T-cell (primary cell): ENCODE data around the gene ULK1. TPM values are rescaled to one million over a fixed set of nuclear protein-coding genes. Genes with fewer than 3 reads are reported as not detected.
"Not testable (repeated sequence)": the region's sequence is repeated elsewhere in the genome, so short reads cannot be mapped to it uniquely, and the experiment has no call there.

Experiments
- ATAC-seq, 4 experiments: fragments of 200-7000 bp in 3 of 4; fragments of 150-1000 bp in 1 of 4; cut with Tn5 transposase; replicated peaks in 1 of 4; 1 replicate in 3 of 4; 2 replicates in 1 of 4; pipeline ENCODE4 v1.10.0; 2021; ENCODE audit warnings: moderate library complexity in 3 of 4, mild to moderate bottlenecking in 2 of 4, moderate number of reproducible peaks in 1 of 4
- CTCF ChIA-PET, 2 donors: fragments of 300-600 bp; sonication (Branson Sonifier 250); formaldehyde crosslinking; loops; one replicate each; lab custom pipeline; 2022; ENCODE audit warnings: antibody characterized with exemption in 2 of 2; lab: Charles Lee
- POLR2A ChIA-PET, 2 donors: fragments of 300-600 bp; sonication (Branson Sonifier 250); formaldehyde crosslinking; loops; one replicate each; lab custom pipeline; 2022; ENCODE audit warnings: antibody characterized with exemption in 2 of 2; lab: Charles Lee
- DNase-seq, 35 experiments: peaks; one replicate each; pipeline versions ENCODE4 v3.0.0 to v3.0.0-alpha.2; 2013 to 2023
- H3K27ac ChIP-seq: one replicate; pipeline ENCODE4 v1.5.1; 2013; ENCODE audit warnings: low read length
- H3K27me3 ChIP-seq, 2 experiments: replicated peaks in 1 of 2; 1 replicate in 1 of 2; 2 replicates in 1 of 2; pipeline versions ENCODE4 v1.6.1 to v1.7.0; 2013; ENCODE audit warnings: low read length in 1 of 2, mixed read lengths in 1 of 2; ENCODE audit not compliant: control insufficient read depth in 2 of 2, insufficient read depth in 2 of 2; ENCODE audit errors: extremely low read depth in 1 of 2
- H3K36me3 ChIP-seq, 2 donors: 1 replicate in 1 of 2; 2 replicates in 1 of 2; pipeline versions ENCODE4 v1.6.1 to v1.7.0; 2013; ENCODE audit warnings: low read length in 1 of 2; ENCODE audit not compliant: control insufficient read depth in 2 of 2, insufficient read depth in 1 of 2; ENCODE audit errors: extremely low read depth in 1 of 2
- H3K4me1 ChIP-seq, 2 experiments: 1 replicate in 1 of 2; 2 replicates in 1 of 2; pipeline versions ENCODE4 v1.6.1 to v1.7.0; 2013; ENCODE audit warnings: low read length in 2 of 2, mixed read lengths in 1 of 2; ENCODE audit not compliant: insufficient read depth in 2 of 2, control insufficient read depth in 1 of 2; ENCODE audit errors: extremely low read depth in 1 of 2
- H3K4me3 ChIP-seq, 2 donors: 1 replicate in 1 of 2; 2 replicates in 1 of 2; pipeline versions ENCODE4 v1.5.1 to v1.7.0; 2013; ENCODE audit warnings: mild to moderate bottlenecking in 2 of 2, low read length in 1 of 2, moderate library complexity in 1 of 2; ENCODE audit not compliant: control insufficient read depth in 1 of 2; ENCODE audit errors: extremely low read depth in 1 of 2
- H3K9me3 ChIP-seq: 2 replicates; pipeline ENCODE4 v1.7.0; 2013
- H3K27ac Mint-ChIP-seq, 2 donors: one replicate each; pipeline ENCODE4 v1.8.0; 2020 to 2021; ENCODE audit warnings: mild to moderate bottlenecking in 2 of 2, mixed read lengths in 2 of 2
- H3K27me3 Mint-ChIP-seq, 2 donors: one replicate each; pipeline ENCODE4 v1.8.0; 2021 to 2022; ENCODE audit warnings: mixed read lengths in 2 of 2
- H3K36me3 Mint-ChIP-seq: one replicate; pipeline ENCODE4 v1.8.0; 2021; ENCODE audit warnings: mixed read lengths
- H3K4me1 Mint-ChIP-seq, 3 donors: one replicate each; pipeline ENCODE4 v1.8.0; 2020 to 2022; ENCODE audit warnings: mixed read lengths in 3 of 3, mild to moderate bottlenecking in 1 of 3
- H3K4me3 Mint-ChIP-seq, 3 donors: one replicate each; pipeline ENCODE4 v1.8.0; 2020 to 2022; ENCODE audit warnings: mild to moderate bottlenecking in 3 of 3, mixed read lengths in 3 of 3, moderate library complexity in 3 of 3
- H3K9me3 Mint-ChIP-seq, 3 donors: one replicate each; pipeline ENCODE4 v1.8.0; 2020 to 2022; ENCODE audit warnings: mixed read lengths in 3 of 3
- WGBS: methylation state at CpG from one replicate; pipeline ENCODE4 v1.1.5; 2013; ENCODE audit warnings: missing lambda C conversion rate; ENCODE audit not compliant: insufficient coverage; 5-methylcytosine and 5-hydroxymethylcytosine counted together
- total RNA-seq, 35 experiments: library from RNA in 6 of 35; stranded (reverse) in 6 of 35; fragments of 120-200 nt in 1 of 35; gene quantifications; one replicate each; pipeline versions ENCODE4 v1.2.1 to v1.2.4 and lab custom pipeline; 2013 to 2026

Gene ULK1
- total RNA-seq, 5 donors from 2014 or later (not counting 1 experiment from before 2014, with no cell fraction given): 53.3 to 89.6 (median 57.8) TPM

- H3K27ac ChIP-seq: no peak overlapping the region
- peaks cover 0 to 19% of the 10 kb centered on the region in 2 experiments for H3K27me3 ChIP-seq
- H3K4me1 ChIP-seq: no peaks in the 10 kb centered on the region
- Mint-ChIP-seq H3K27me3 (peaks cover 4 to 6% of the 10 kb centered on the region in 2 donors), H3K36me3 (no peaks in the 10 kb centered on the region), H3K4me1 (no peaks in the 10 kb centered on the region), H3K4me3 (no peak overlapping the region), H3K9me3 (peaks cover 0 to 7% (median 7%) of the 10 kb centered on the region in 3 donors), H3K27ac (no peak overlapping the region)
- H3K36me3 ChIP-seq: no peaks in the 10 kb centered on the region
- ChIA-PET CTCF (no interaction called here), POLR2A (no interaction called here)
- DNase-seq (no peak), ATAC-seq (no peak)
- WGBS: 83% methylated on average over 1 of the region's 7 CpGs
- no peak overlapping the region for H3K4me3 ChIP-seq
- no peaks in the 10 kb centered on the region for H3K9me3 ChIP-seq
These were observed 8.8 kb upstream of the ULK1 start for GRCh38 chr12:131885543-131886057.

GRCh38 chr12:131891722-131892121 lies 2.7 kb upstream of the ULK1 start:
- ATAC-seq, H3K27me3 Mint-ChIP-seq, CTCF ChIA-PET, H3K4me3 Mint-ChIP-seq, H3K4me1 Mint-ChIP-seq, DNase-seq, H3K36me3 Mint-ChIP-seq, H3K27ac ChIP-seq, H3K4me3 ChIP-seq, H3K27ac Mint-ChIP-seq, POLR2A ChIA-PET, H3K27me3 ChIP-seq, H3K9me3 Mint-ChIP-seq, H3K9me3 ChIP-seq, H3K36me3 ChIP-seq: not testable (repeated sequence)
- WGBS: no CpG with 5 or more reads among the region's 8 CpGs
- H3K4me1 ChIP-seq: peaks cover 7 to 17% of the 10 kb centered on the region in 2 experiments

GRCh38 chr12:131892711-131893604 lies 1.5 kb upstream of the ULK1 start:
- DNase-seq (peak in 1 of 35 experiments; percentile 16), ATAC-seq (no peak)
- H3K27me3 ChIP-seq: no peaks in the 10 kb centered on the region
- H3K36me3 ChIP-seq: no peaks in the 10 kb centered on the region
- H3K4me3 ChIP-seq: no peak overlapping the region
- peaks cover 14 to 17% (median 15%) of the 10 kb centered on the region in 3 donors for H3K4me1 Mint-ChIP-seq
- H3K27ac ChIP-seq: no peak overlapping the region
- H3K4me1 ChIP-seq: peaks cover 9 to 24% of the 10 kb centered on the region in 2 experiments
- H3K27ac Mint-ChIP-seq: no peak overlapping the region
- no peaks in the 10 kb centered on the region for H3K9me3 Mint-ChIP-seq
- ChIA-PET CTCF (no interaction called here), POLR2A (interaction anchor here in 1 of 2 donors (0.6 kb wide), 1 partner anchor 56 kb away, joined by 3 read pairs; no protein-coding TSS in a partner anchor)
- no peaks in the 10 kb centered on the region for H3K27me3 Mint-ChIP-seq
- no peaks in the 10 kb centered on the region for H3K36me3 Mint-ChIP-seq
- WGBS: 83% methylated on average over 23 of the region's 26 CpGs
- no peaks in the 10 kb centered on the region for H3K9me3 ChIP-seq
- H3K4me3 Mint-ChIP-seq: peak overlapping the region; percentile 48 to 88 (median 66)

GRCh38 chr12:131893605-131894312 lies 663 bp upstream of the ULK1 start:
- no peaks in the 10 kb centered on the region for H3K9me3 ChIP-seq
- H3K36me3 Mint-ChIP-seq: no peaks in the 10 kb centered on the region
- peak overlapping the region; percentile 29 for H3K27ac ChIP-seq
- peak overlapping the region; percentile 61 to 78 for H3K27ac Mint-ChIP-seq
- no peak for ATAC-seq
- H3K27me3 ChIP-seq: no peaks in the 10 kb centered on the region
- peak overlapping the region in 1 of 2 donors; percentile 7 for H3K4me3 ChIP-seq
- peak in 1 of 35 experiments; percentile 32 for DNase-seq
- ChIA-PET POLR2A (interaction anchor here in 1 of 2 donors (0.6 kb wide), 1 partner anchor 55 kb away, joined by 3 read pairs; no protein-coding TSS in a partner anchor), CTCF (no interaction called here)
- H3K27me3 Mint-ChIP-seq: no peaks in the 10 kb centered on the region
- no peaks in the 10 kb centered on the region for H3K36me3 ChIP-seq
- peaks cover 14 to 23% (median 19%) of the 10 kb centered on the region in 3 donors for H3K4me1 Mint-ChIP-seq
- H3K4me1 ChIP-seq: peaks cover 9 to 24% of the 10 kb centered on the region in 2 experiments
- no peaks in the 10 kb centered on the region for H3K9me3 Mint-ChIP-seq
- peak overlapping the region; percentile 48 to 88 (median 66) for H3K4me3 Mint-ChIP-seq
- 86% methylated on average over 7 of the region's 19 CpGs for WGBS

- peak overlapping the region; percentile 15 for H3K27ac ChIP-seq
- Mint-ChIP-seq H3K36me3 (no peaks in the 10 kb centered on the region), H3K27me3 (no peaks in the 10 kb centered on the region), H3K27ac (peak overlapping the region; percentile 77 to 82), H3K4me1 (peaks cover 17 to 24% (median 20%) of the 10 kb centered on the region in 3 donors), H3K4me3 (peak overlapping the region; percentile 81 to 88 (median 87)), H3K9me3 (no peaks in the 10 kb centered on the region)
- ATAC-seq: no peak
- no peaks in the 10 kb centered on the region for H3K36me3 ChIP-seq
- peak overlapping the region; percentile 61 to 69 for H3K4me3 ChIP-seq
- CTCF ChIA-PET: no interaction called here
- 3% methylated on average over 35 of the region's 54 CpGs for WGBS
- no peaks in the 10 kb centered on the region for H3K27me3 ChIP-seq
- peak in 2 of 35 experiments; percentile 7 to 25 for DNase-seq
- H3K4me1 ChIP-seq: peaks cover 9 to 24% of the 10 kb centered on the region in 2 experiments
- H3K9me3 ChIP-seq: no peaks in the 10 kb centered on the region
- POLR2A ChIA-PET: no interaction called here
These were observed 688 bp downstream of the ULK1 start for GRCh38 chr12:131894981-131895639.
